ENCODE results near the gene MS4A7.

- no peak for TF ChIP-seq CTCF (IDR thresholded peaks at IDR 0.05)
- no peak for TF ChIP-seq POLR2AphosphoS5 (IDR thresholded peaks at IDR 0.05)
- no peak for TF ChIP-seq POLR2A (IDR thresholded peaks at IDR 0.05)
Measured at GRCh38 chr11:60370252-60370810, 8.0 kb upstream of the MS4A7 start.
